K562 (cell line): ENCODE measurements around the gene RNF224. TPM values are rescaled to one million over a fixed set of nuclear protein-coding genes. Genes with fewer than 3 reads are reported as not detected.

Experiments used
- BCOR ChIP-seq: fragments of 450-650 bp; IDR thresholded peaks from 2 replicates; pipeline ENCODE4 v1.6.1; 2016
- BHLHE40 ChIP-seq: IDR thresholded peaks from 2 replicates; pipeline ENCODE4 v1.6.1; 2011; ENCODE audit warnings: low read length, improper control_type of control experiment
- CBX1 ChIP-seq: sonication (generic); IDR thresholded peaks from 2 replicates; pipeline ENCODE4 v1.6.1; 2016; ENCODE audit warnings: antibody characterized with exemption, low read depth, mild to moderate bottlenecking
- CXXC5 ChIP-seq: fragments of 250-450 bp; sonication (Bioruptor Pico); IDR thresholded peaks from 2 replicates; pipeline ENCODE4 v1.8.0; 2022; ENCODE audit warnings: inconsistent platforms, mild to moderate bottlenecking, moderate library complexity
- ELK1 ChIP-seq: sonication (generic); formaldehyde crosslinking; IDR thresholded peaks from 2 replicates; pipeline ENCODE4 v1.8.1; 2022; ENCODE audit warnings: missing genetic modification reagents
- GATAD2A ChIP-seq: fragments of 450-650 bp; IDR thresholded peaks from 2 replicates; pipeline ENCODE4 v1.6.1; 2017
- GATAD2B ChIP-seq: fragments of 450-650 bp; IDR thresholded peaks from 2 replicates; pipeline ENCODE4 v1.6.1; 2017; ENCODE audit warnings: mild to moderate bottlenecking, borderline replicate concordance
- GTF2B ChIP-seq: IDR thresholded peaks from 2 replicates; pipeline ENCODE4 v1.6.1; 2011; ENCODE audit not compliant: insufficient read length; ENCODE audit errors: extremely low read depth
- HOMEZ ChIP-seq: fragments of 250-450 bp; sonication (Bioruptor Pico); IDR thresholded peaks from 2 replicates; pipeline ENCODE4 v1.4.0; 2020; ENCODE audit warnings: mild to moderate bottlenecking, moderate library complexity
- ILF3 ChIP-seq: fragments of 450-650 bp; IDR thresholded peaks from 2 replicates; pipeline ENCODE4 v1.6.1; 2018; ENCODE audit warnings: antibody characterized with exemption, mild to moderate bottlenecking, moderate library complexity, borderline replicate concordance
- KDM1A ChIP-seq, 2 experiments: fragments of 450-650 bp; IDR thresholded peaks; 2 replicates each; pipeline ENCODE4 v1.6.1; 2016; ENCODE audit warnings: mild to moderate bottlenecking in 2 of 2
- MEF2D ChIP-seq: conservative IDR thresholded peaks from 2 replicates; pipeline ENCODE4 v1.6.1; 2016; ENCODE audit warnings: low read depth, missing genetic modification characterization, missing compliant biosample characterization
- PREB ChIP-seq: sonication (generic); formaldehyde crosslinking; IDR thresholded peaks from 2 replicates; pipeline ENCODE4 v1.8.1; 2023; ENCODE audit warnings: mild to moderate bottlenecking, missing genetic modification reagents
- SOX6 ChIP-seq: fragments of 450-650 bp; IDR thresholded peaks from 2 replicates; pipeline ENCODE4 v1.6.1; 2014; ENCODE audit warnings: mild to moderate bottlenecking
- TBP ChIP-seq: optimal IDR thresholded peaks from 2 replicates; pipeline ENCODE3; 2011; ENCODE audit warnings: low read depth, low read length, improper control_type of control experiment
- USF1 ChIP-seq: sonication (generic); formaldehyde crosslinking; IDR thresholded peaks from 2 replicates; pipeline ENCODE4 v1.9.0; 2022; ENCODE audit warnings: mild to moderate bottlenecking, missing genetic modification reagents
- USF2 ChIP-seq: sonication (generic); formaldehyde crosslinking; IDR thresholded peaks from 2 replicates; pipeline ENCODE4 v1.5.0; 2020; ENCODE audit warnings: missing genetic modification reagents
- YY1 ChIP-seq, 3 experiments: IDR thresholded peaks; 2 replicates each; pipeline ENCODE4 v1.6.1; 2011; ENCODE audit warnings: low read length in 2 of 3, mild to moderate bottlenecking in 2 of 3, moderate library complexity in 2 of 3, borderline replicate concordance in 1 of 3, control low read depth in 1 of 3, low read depth in 1 of 3; ENCODE audit not compliant: insufficient read depth in 3 of 3, insufficient replicate concordance in 2 of 3, control insufficient read depth in 1 of 3, insufficient read length in 1 of 3; ENCODE audit errors: extremely low read depth in 1 of 3
- ZBTB7A ChIP-seq: IDR thresholded peaks from 2 replicates; pipeline ENCODE4 v1.6.1; 2011; ENCODE audit warnings: low read depth, mild to moderate bottlenecking, low read length, moderate library complexity, borderline replicate concordance; ENCODE audit not compliant: control insufficient read depth
- ZC3H8 ChIP-seq: fragments of 450-650 bp; IDR thresholded peaks from 2 replicates; pipeline ENCODE4 v1.6.1; 2017
- ZNF143 ChIP-seq: sonication (generic); formaldehyde crosslinking; IDR thresholded peaks from 2 replicates; pipeline ENCODE4 v1.9.0; 2022; ENCODE audit warnings: mild to moderate bottlenecking, missing genetic modification reagents
- polyA plus RNA-seq, 8 experiments: library from polyadenylated mRNA; depleted of rRNA in 4 of 8; stranded (reverse) in 5 of 8; unstranded in 3 of 8; fragments of >200 nt; fragmentation: Nextera tagmentation in 2 of 8; fragmentation: Illumina TruSeq in 1 of 8; extraction: Ambion mirVana in 2 of 8; extraction: Trizol in 1 of 8; gene quantifications; 2 replicates each; pipeline versions ENCODE4 v1.2.1 to v1.2.3, GENCODE V29; 2011 to 2014; ENCODE audit warnings: inconsistent platforms in 1 of 8, missing spikeins in 1 of 8
- total RNA-seq, 7 experiments: library from RNA; depleted of rRNA in 6 of 7; stranded (reverse); fragments of >200 nt in 6 of 7; fragmentation: Illumina TruSeq in 2 of 7; extraction: Trizol in 2 of 7; gene quantifications; 2 replicates each; pipeline versions ENCODE4 v1.2.1 to v1.2.3, GENCODE V29; 2011 to 2021; ENCODE audit warnings: low replicate concordance in 1 of 7

The RNF224 gene
- total and polyA plus RNA-seq, 9 of the 15 experiments (the other 6 are each of a cell fraction or from before 2014, with no cell fraction given) = not detected

- no peak for TF ChIP-seq ZC3H8
- TF ChIP-seq SOX6 = 0 out of 2 replicates have a peak, but pooled peaks have one; percentile 13
- no peak for TF ChIP-seq PREB
- TF ChIP-seq GATAD2B = peak; percentile 43
- TF ChIP-seq TBP = no peak
- peak; percentile 70 for TF ChIP-seq USF2 (CRISPR knock-in tag)
- no peak for TF ChIP-seq ILF3
- TF ChIP-seq GATAD2A = 0 out of 2 replicates have a peak, but pooled peaks have one; percentile 86
- TF ChIP-seq ZBTB7A = peak; percentile 89
- no peak for TF ChIP-seq GTF2B
- 0 out of 2 replicates have a peak, but pooled peaks have one; percentile 1 for TF ChIP-seq CXXC5
- TF ChIP-seq YY1 (IDR thresholded peaks at IDR 0.05; ENCODE audit: borderline replicate concordance in 1 of 3, control insufficient read depth in 1 of 3, extremely low read depth in 1 of 3, insufficient read depth in 3 of 3, insufficient read length in 1 of 3, insufficient replicate concordance in 2 of 3, low read depth in 1 of 3, low read length in 2 of 3) = peak in 1 of 3 experiments; percentile 6
- TF ChIP-seq USF1 = peak; percentile 76
- 0 out of 2 replicates have a peak, but pooled peaks have one; percentile 9 for TF ChIP-seq CBX1
- TF ChIP-seq ZNF143 (CRISPR knock-in tag) = no peak
- peak; percentile 78; the same call in 1 of the 2 replicates for TF ChIP-seq MEF2D
- TF ChIP-seq KDM1A (IDR thresholded peaks at IDR 0.05) = peak in 1 of 2 experiments; percentile 6; a peak in 1 of 4 replicates
- TF ChIP-seq BCOR = no peak
- no peak for TF ChIP-seq HOMEZ (CRISPR knock-in tag)
- no peak for TF ChIP-seq ELK1 (CRISPR knock-in tag)
- TF ChIP-seq BHLHE40 = peak; percentile 80
Measured at GRCh38 chr9:137276473-137277328, 49.4 kb downstream of the RNF224 start (continued).
